GM18870 (cell line): ENCODE measurements around the gene LAMA4.

Experiments used
- ATAC-seq: cut with Tn5 transposase; IDR thresholded peaks from one replicate; pipeline ENCODE4 v1.9.1; 2021; ENCODE audit warnings: moderate library complexity; ENCODE audit not compliant: unreplicated experiment

LAMA4 gene

DNA sequence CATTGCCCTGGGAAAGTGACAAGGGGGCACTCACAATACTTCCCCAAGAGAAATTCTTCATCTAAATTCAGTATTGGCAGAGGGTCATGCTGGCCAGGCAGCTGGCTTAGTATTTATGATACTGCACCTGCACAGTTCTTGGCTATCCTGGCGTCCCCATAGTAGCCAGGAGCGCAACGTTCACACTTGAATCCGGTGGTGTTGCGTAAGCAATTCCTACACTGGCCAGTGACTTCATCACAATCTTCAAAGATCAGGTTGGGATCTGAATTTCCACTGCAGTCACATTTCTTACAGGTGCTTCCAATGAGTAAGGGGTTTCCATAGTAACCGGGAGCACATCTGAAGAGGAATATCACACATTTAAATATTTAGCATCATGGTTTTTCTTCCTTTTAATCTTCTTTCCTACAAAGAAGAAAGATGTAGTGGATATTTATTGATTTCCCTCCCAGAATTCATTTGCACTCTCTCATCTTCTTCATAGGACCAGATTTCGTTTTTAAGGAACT, 62.8 kb downstream of the LAMA4 start:
- no peak for ATAC-seq

- ATAC-seq: no peak
Measured at GRCh38 chr6:112190164-112190563, 64.2 kb downstream of the LAMA4 start.

- ATAC-seq: no peak
Measured at GRCh38 chr6:112189494-112189893, 64.9 kb downstream of the LAMA4 start.

DNA sequence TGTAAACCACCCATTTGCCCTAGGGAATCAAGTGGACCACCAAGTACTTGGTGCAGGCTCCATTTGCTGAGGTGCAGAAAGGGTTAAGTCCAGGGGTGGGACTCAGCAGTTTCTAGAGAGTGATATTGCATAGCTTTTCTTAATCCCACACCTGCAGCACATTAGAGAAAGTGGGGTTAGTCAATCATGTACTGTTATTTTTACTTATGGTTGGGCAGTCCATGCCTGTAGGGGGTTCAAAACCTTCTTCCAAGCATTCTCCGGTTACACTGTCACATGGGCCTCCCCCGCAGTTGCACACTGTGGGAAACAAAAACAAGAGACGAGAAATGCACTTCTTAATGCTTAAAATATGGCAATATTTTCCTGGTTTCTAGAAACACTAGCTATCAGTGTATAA, 65.5 kb downstream of the LAMA4 start:
- no peak for ATAC-seq

GRCh38 chr6:112187736-112188135, 66.6 kb downstream of the LAMA4 start:
- ATAC-seq: no peak

DNA sequence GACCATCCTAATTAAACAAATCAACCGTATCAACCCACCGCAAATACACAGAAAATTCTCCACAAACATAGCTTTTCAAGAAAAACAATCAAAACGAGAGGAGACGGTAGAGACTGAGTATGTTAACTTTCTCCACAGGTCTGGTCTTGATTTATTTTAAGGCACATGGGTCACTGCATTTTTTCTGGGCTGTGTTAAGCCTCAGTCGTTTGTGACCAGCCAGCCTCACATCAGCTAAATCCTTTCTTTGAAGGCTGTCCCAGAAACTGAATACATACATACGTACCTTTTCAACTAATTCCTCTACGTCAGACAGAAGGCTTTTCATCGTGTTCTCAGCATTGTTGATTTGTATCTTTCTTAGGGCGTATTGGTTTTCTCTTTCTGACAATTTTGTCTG, 69.4 kb downstream of the LAMA4 start:
- no peak for ATAC-seq

DNA sequence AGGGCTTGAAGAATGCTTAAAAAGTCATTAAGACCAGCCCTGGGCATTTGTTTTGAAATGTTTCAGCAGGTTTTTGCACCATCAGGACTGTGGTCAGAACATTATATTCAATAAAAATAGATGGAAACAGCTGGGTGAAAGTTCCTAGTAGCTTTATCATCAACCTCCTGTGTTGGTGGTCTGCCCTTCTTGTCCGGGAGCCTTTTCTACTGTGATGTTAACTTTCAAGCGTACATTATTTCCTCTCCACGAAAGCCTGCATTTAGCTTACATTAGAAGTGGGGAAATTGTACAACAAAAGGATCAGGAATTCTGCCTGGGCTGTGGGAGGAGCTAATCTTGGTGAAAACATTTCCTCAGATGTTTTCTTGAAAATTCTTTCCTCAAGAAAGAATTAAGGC, 71.1 kb downstream of the LAMA4 start:
- no peak for ATAC-seq

DNA sequence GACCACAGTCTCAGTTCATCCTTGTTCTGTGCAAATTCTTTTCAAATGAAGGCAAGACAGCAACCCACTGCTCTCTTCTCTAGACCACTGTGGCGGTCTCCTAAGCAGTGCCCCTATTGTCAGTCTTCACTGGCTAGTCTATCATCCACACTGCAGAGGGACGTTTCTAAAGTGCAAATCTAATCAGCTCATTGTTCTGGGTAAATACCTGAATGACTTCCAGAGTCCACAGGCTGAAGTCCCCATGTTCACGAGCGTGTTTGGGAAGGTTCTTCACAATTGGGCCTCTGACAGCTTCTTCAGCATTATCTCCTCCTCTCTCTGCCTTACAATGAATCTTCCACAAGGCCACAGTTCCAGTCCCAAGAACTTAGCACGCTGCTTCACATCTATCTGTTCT, 73.2 kb downstream of the LAMA4 start:
- no peak for ATAC-seq

GRCh38 chr6:112180095-112180820, 74.1 kb downstream of the LAMA4 start:
- ATAC-seq: peak; percentile 75

- ATAC-seq: no peak
Measured at GRCh38 chr6:112179631-112180030, 74.7 kb downstream of the LAMA4 start.

DNA sequence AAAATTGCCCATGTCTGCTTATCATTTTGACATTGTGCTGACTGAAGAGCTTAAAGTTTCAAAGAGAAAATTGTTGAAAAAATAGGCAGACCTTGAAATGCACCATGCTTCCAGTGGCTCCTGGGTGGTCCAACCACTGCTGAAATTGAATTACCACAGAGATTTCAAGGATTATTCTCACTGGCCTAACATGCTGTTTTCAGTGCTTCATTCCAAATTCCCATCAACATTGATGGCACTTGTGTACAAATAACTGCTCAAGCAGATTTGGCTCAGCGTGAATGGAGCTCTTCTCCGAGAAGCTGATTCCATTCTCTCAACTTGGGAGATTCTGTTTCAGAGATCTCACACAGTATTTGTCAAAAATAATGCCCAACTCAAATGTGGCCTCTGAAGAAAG, 75.5 kb downstream of the LAMA4 start:
- ATAC-seq: no peak

GRCh38 chr6:112177092-112177491, 77.3 kb downstream of the LAMA4 start:
- no peak for ATAC-seq

DNA sequence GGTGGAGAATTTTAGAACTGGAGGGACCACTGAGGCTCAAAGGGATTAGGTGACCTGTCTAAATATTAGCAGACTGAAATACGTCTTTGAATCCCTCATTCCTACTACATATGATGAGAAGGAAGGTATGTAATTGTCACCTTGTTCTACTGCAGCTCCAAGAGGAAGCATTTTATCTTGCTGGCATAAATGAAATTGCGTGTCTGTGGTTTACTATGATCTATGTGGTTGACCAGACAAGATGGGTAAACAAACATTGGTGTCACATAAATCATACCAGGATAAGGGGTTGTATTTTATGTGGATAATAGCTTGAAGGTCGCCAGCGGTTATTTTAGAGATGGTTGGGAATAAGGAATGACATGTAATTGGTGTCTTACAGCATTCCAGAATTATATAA, 78.2 kb downstream of the LAMA4 start:
- no peak for ATAC-seq

- no peak for ATAC-seq
Measured at GRCh38 chr6:112173221-112173804, 81.1 kb downstream of the LAMA4 start.

- no peak for ATAC-seq
Measured at GRCh38 chr6:112172540-112172939, 81.8 kb downstream of the LAMA4 start.

GRCh38 chr6:112169541-112169940, 84.8 kb downstream of the LAMA4 start:
- ATAC-seq: no peak

- ATAC-seq: peak; percentile 96
Measured at GRCh38 chr6:112163295-112164257, 90.8 kb downstream of the LAMA4 start.

DNA sequence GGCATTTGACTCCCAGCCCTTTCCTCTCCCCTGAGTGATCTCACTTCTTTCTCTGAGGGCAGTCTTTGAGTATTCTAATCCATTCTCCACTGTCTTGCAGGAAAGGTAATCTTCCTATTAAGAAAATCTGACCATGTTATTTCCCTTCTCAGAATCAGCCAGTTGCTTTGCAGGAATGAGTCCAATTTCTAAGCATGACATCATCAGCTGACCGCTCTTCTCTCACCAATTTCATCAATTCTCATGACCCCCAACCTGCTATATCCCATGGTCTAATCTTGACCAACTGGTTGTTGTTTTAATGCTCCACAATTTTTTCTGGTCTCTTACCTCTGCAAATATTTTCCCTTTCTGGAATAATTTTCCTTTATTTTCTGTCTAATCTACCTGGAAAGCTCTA, 93.6 kb downstream of the LAMA4 start:
- ATAC-seq: no peak

- no peak for ATAC-seq
Measured at GRCh38 chr6:112156668-112157067, 97.7 kb downstream of the LAMA4 start.

GRCh38 chr6:112155886-112156285, 98.5 kb downstream of the LAMA4 start:
- ATAC-seq: no peak

- no peak for ATAC-seq
Measured at GRCh38 chr6:112154711-112155110, 99.7 kb downstream of the LAMA4 start.
